Purkinje cell (primary cell): ENCODE results near the gene TMEFF1. TPM values are rescaled to one million over a fixed set of nuclear protein-coding genes. Genes with fewer than 3 reads are reported as not detected.

Source experiments
- polyA plus RNA-seq: library from polyadenylated mRNA; unstranded; fragments of >200 nt; fragmentation: Nextera tagmentation; gene quantifications from 2 replicates; pipeline ENCODE4 v1.2.1, GENCODE V29; 2014

The TMEFF1 gene
- polyA plus RNA-seq: not detected in 2 replicates

GRCh38 chr9:100472788-100473275, at the start of gene TMEFF1:
Gene TMEFF1, plus strand, starts transcription at chr9:100473149. Its CDS starts 396 bp downstream, at chr9:100473545.

GRCh38 chr9:100426530-100427365, 46.2 kb upstream of the TMEFF1 start, which contains the start of gene MSANTD3:
Gene MSANTD3, plus strand, starts transcription at chr9:100427143. Its CDS starts 14,796 bp downstream, at chr9:100441939.

DNA sequence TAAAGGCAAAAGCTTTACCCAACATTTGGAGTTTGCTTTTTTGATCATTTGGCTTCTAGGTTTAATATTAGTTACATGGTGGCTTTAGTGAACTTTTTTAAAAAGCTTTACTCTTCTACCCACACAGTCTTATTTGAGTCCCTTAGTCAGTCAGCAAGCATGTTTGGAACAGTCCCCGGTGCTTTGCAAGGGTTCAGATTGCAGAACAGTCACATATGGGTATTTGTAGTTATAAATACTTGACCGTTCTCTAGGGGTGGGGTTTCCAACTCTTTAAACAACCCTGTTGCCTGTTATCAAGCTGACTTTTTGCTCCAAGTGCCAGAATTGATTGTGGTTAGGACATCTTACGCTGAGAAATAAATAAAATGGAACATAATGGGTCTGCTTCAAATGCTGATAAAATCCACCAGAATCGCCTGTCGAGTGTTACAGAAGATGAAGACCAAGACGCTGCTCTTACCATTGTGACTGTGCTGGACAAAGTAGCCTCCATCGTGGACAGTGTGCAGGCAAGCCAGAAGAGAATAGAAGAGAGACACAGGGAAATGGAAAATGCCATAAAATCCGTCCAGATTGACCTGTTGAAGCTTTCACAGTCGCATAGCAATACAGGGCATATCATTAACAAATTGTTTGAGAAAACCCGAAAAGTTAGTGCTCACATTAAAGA, 105.0 kb downstream of the TMEFF1 start, which contains the start of gene CAVIN4:
Gene CAVIN4 (plus strand): TSS at position 304 of the 673 bp plus-strand sequence. CDS start 65 bp downstream, at position 369.

Other genes starting within 250 kb of the TMEFF1 start
- gene TEX10, start 120.2 kb upstream of the TMEFF1 start, polyA plus RNA-seq: 5.4 and 11.6 TPM in 2 replicates
- gene MSANTD3, start 46.0 kb upstream of the TMEFF1 start, polyA plus RNA-seq: 2.1 TPM in 2 replicates
- gene CAVIN4, start 104.9 kb downstream of the TMEFF1 start, polyA plus RNA-seq: 0.11 and 0.17 TPM in 2 replicates